ENCODE results near the gene TBX1. TPM values are rescaled to one million over a fixed set of nuclear protein-coding genes. Genes with fewer than 3 reads are reported as not detected.

Gene TBX1
- total and polyA plus RNA-seq, 2 of the 13 experiments (the other 11 are each of a cell fraction or from before 2014, with no cell fraction given): not detected

GRCh38 chr22:19815093-19815822, 54.7 kb downstream of the TBX1 start:
- Histone ChIP-seq H3K4me3 (replicated peaks in 1 of 3; ENCODE audit: insufficient read depth in 1 of 3, low read depth in 2 of 3, low read length in 3 of 3) (no peak overlapping the region), H2AFZ (ENCODE audit: low read length) (no peak overlapping the region), H3K79me2 (ENCODE audit: insufficient read depth, low read length) (no peaks in the 10 kb centered on the region), H3K9ac (ENCODE audit: insufficient read depth, low read depth, low read length) (no peak overlapping the region), H3K36me3 (replicated peaks in 1 of 2; ENCODE audit: control insufficient read depth in 1 of 2, insufficient read depth in 2 of 2, low read length in 2 of 2) (no peaks in the 10 kb centered on the region), H3K27ac (ENCODE audit: extremely low read length, insufficient read depth, low read length) (no peak overlapping the region), H3K4me2 (ENCODE audit: low read depth, low read length) (no peak overlapping the region), H4K20me1 (ENCODE audit: insufficient read depth, low read length) (no peaks in the 10 kb centered on the region), H3K9me3 (ENCODE audit: low read length) (no peaks in the 10 kb centered on the region), H3K4me1 (ENCODE audit: insufficient read depth, low read length) (no peaks in the 10 kb centered on the region), H3K27me3 (ENCODE audit: control insufficient read depth in 1 of 2, insufficient read depth in 2 of 2, low read length in 2 of 2) (no peaks in the 10 kb centered on the region)
- DNase-seq (ENCODE audit: low spot score) (no peak), FAIRE-seq (no peak), ATAC-seq (no peak)
- BruUV-seq (replicated peaks): no TSS peak
- ChIA-PET POLR2A (no interaction called here), CTCF (ENCODE audit: low intra/inter-chr PET ratio, low total read pairs) (no interaction called here)
- intact Hi-C loops (cut with micrococcal nuclease; ENCODE audit: unreplicated experiment) (no loop called here), in situ Hi-C loops (cut with HindIII; ENCODE audit: extremely low pct_ligation_motif_present, low pct_unique_long_range_greater_than_20kb) (no loop called here)
- TF ChIP-seq ZNF180 (CRISPR knock-in tag; IDR thresholded peaks at IDR 0.05; ENCODE audit: borderline replicate concordance, low read depth) (no peak), MTA1 (CRISPR knock-in tag; IDR thresholded peaks at IDR 0.05; ENCODE audit: borderline replicate concordance) (no peak), ZFYVE20 (CRISPR knock-in tag; IDR thresholded peaks at IDR 0.05; ENCODE audit: borderline replicate concordance, low read depth) (no peak), ZNF713 (CRISPR knock-in tag; IDR thresholded peaks at IDR 0.05) (no peak), TFE3 (CRISPR knock-in tag; IDR thresholded peaks at IDR 0.05) (no peak), KMT2A (CRISPR knock-in tag; IDR thresholded peaks at IDR 0.05) (no peak), ZNF614 (CRISPR knock-in tag; IDR thresholded peaks at IDR 0.05; ENCODE audit: borderline replicate concordance) (no peak)
- WGBS (ENCODE audit: low lambda C conversion rate): 95% methylated on average over 15 of the region's 18 CpGs
